HEK293 (cell line): ENCODE results near the gene LRCH1.
A peak's percentile ranks its signal among the peaks of the same experiment; 100 is the strongest.

Experiments
- CTCF ChIA-PET: fragments of 350-600 bp; formaldehyde crosslinking; extraction: SDS; loops from one replicate; lab custom pipeline; 2021; ENCODE audit warnings: antibody characterized with exemption; lab: Yijun Ruan, JAX
- POLR2A ChIA-PET: fragments of 300-600 bp; formaldehyde crosslinking; extraction: SDS; loops from one replicate; lab custom pipeline; 2020; ENCODE audit warnings: antibody characterized with exemption, inconsistent platforms; lab: Yijun Ruan, JAX
- H3K27ac ChIP-seq: fragments of 200-500 bp; sonication (Bioruptor generic); 2 replicates; pipeline ENCODE4 v1.5.1; 2014; ENCODE audit warnings: low read depth, low read length, control low read depth, inconsistent platforms; ENCODE audit errors: extremely low read depth
- H3K36me3 ChIP-seq, 2 experiments: fragments of 200-500 bp in 1 of 2; sonication (Bioruptor generic) in 1 of 2; 1 replicate in 1 of 2; 2 replicates in 1 of 2; pipeline ENCODE4 v1.5.1; 2014 to 2017; ENCODE audit warnings: inconsistent platforms in 2 of 2, low read length in 2 of 2; ENCODE audit not compliant: control insufficient read depth in 2 of 2, insufficient read depth in 1 of 2
- H3K4me1 ChIP-seq: fragments of 200-500 bp; sonication (Bioruptor generic); 2 replicates; pipeline ENCODE4 v1.5.1; 2014; ENCODE audit warnings: mild to moderate bottlenecking, low read length, inconsistent platforms; ENCODE audit not compliant: control insufficient read depth, insufficient read depth
- H3K4me3 ChIP-seq: 2 replicates; pipeline ENCODE4 v1.5.1; 2011; ENCODE audit warnings: low read depth, mild to moderate bottlenecking, control low read depth, low read length, moderate library complexity
- H3K9me3 ChIP-seq: fragments of 200-500 bp; sonication (Bioruptor generic); 2 replicates; pipeline ENCODE4 v1.5.1; 2014; ENCODE audit warnings: low read depth, low read length, inconsistent platforms; ENCODE audit not compliant: control insufficient read depth, insufficient read depth
- BCL11A ChIP-seq: fragments of 450-650 bp; formaldehyde crosslinking; IDR thresholded peaks from 2 replicates; pipeline ENCODE4 v1.5.1; 2016; ENCODE audit warnings: low read depth, missing biosample characterization, missing genetic modification characterization
- BCL11B ChIP-seq: fragments of 450-650 bp; formaldehyde crosslinking; IDR thresholded peaks from 2 replicates; pipeline ENCODE4 v1.5.1; 2016; ENCODE audit warnings: low read depth, missing biosample characterization, missing genetic modification characterization
- BCL6B ChIP-seq: fragments of 450-650 bp; formaldehyde crosslinking; IDR thresholded peaks from 2 replicates; pipeline ENCODE4 v1.5.1; 2017; ENCODE audit warnings: missing biosample characterization, missing genetic modification characterization
- HOXA7 ChIP-seq: sonication (generic); formaldehyde crosslinking; IDR thresholded peaks from 2 replicates; pipeline ENCODE4 v1.8.1; 2022; ENCODE audit warnings: missing genetic modification reagents, borderline replicate concordance
- IKZF3 ChIP-seq: fragments of 450-650 bp; IDR thresholded peaks from 2 replicates; pipeline ENCODE4 v1.5.0; 2018; ENCODE audit warnings: missing biosample characterization, mild to moderate bottlenecking, missing genetic modification characterization, moderate library complexity
- MZF1 ChIP-seq: fragments of 450-650 bp; formaldehyde crosslinking; IDR thresholded peaks from 2 replicates; pipeline ENCODE4 v1.5.1; 2017; ENCODE audit warnings: missing biosample characterization, missing genetic modification characterization, borderline replicate concordance
- SALL2 ChIP-seq: fragments of 450-650 bp; formaldehyde crosslinking; IDR thresholded peaks from 2 replicates; pipeline ENCODE4 v1.5.0; 2017; ENCODE audit warnings: missing biosample characterization, mild to moderate bottlenecking, missing genetic modification characterization, borderline replicate concordance
- TRIM28 ChIP-seq: IDR thresholded peaks from 2 replicates; pipeline ENCODE4 v1.6.1; 2011; ENCODE audit warnings: low read length, control low read depth, borderline replicate concordance
- ZBTB26 ChIP-seq: fragments of 450-650 bp; formaldehyde crosslinking; optimal IDR thresholded peaks from 2 replicates; pipeline ENCODE3; 2016; ENCODE audit warnings: missing biosample characterization, mild to moderate bottlenecking, missing genetic modification characterization
- ZFHX2 ChIP-seq: fragments of 450-650 bp; formaldehyde crosslinking; conservative IDR thresholded peaks from 2 replicates; pipeline ENCODE4 v1.5.1; 2016; ENCODE audit warnings: missing biosample characterization, missing genetic modification characterization
- ZFP69B ChIP-seq: fragments of 450-650 bp; formaldehyde crosslinking; IDR thresholded peaks from 2 replicates; pipeline ENCODE4 v1.5.1; 2016; ENCODE audit warnings: missing biosample characterization, missing genetic modification characterization
- ZNF138 ChIP-seq: fragments of 450-650 bp; formaldehyde crosslinking; IDR thresholded peaks from 2 replicates; pipeline ENCODE4 v1.5.1; 2016; ENCODE audit warnings: missing biosample characterization, missing genetic modification characterization, borderline replicate concordance
- ZNF155 ChIP-seq: fragments of 450-650 bp; formaldehyde crosslinking; IDR thresholded peaks from 2 replicates; pipeline ENCODE4 v1.5.1; 2016; ENCODE audit warnings: missing biosample characterization, missing genetic modification characterization
- ZNF221 ChIP-seq: fragments of 450-650 bp; formaldehyde crosslinking; IDR thresholded peaks from 2 replicates; pipeline ENCODE4 v1.5.1; 2017; ENCODE audit warnings: missing biosample characterization, missing genetic modification characterization, borderline replicate concordance
- ZNF37A ChIP-seq: fragments of 450-650 bp; IDR thresholded peaks from 2 replicates; pipeline ENCODE4 v1.5.1; 2018; ENCODE audit warnings: missing biosample characterization, missing genetic modification characterization
- ZNF404 ChIP-seq: fragments of 450-650 bp; formaldehyde crosslinking; IDR thresholded peaks from 2 replicates; pipeline ENCODE4 v1.5.1; 2017; ENCODE audit warnings: missing biosample characterization, missing genetic modification characterization
- ZNF416 ChIP-seq: fragments of 450-650 bp; formaldehyde crosslinking; IDR thresholded peaks from 2 replicates; pipeline ENCODE4 v1.5.1; 2016; ENCODE audit warnings: missing biosample characterization, missing genetic modification characterization
- ZNF48 ChIP-seq: fragments of 450-650 bp; formaldehyde crosslinking; IDR thresholded peaks from 2 replicates; pipeline ENCODE4 v1.5.1; 2016; ENCODE audit warnings: missing biosample characterization, missing genetic modification characterization
- ZNF561 ChIP-seq: fragments of 450-650 bp; IDR thresholded peaks from 2 replicates; pipeline ENCODE4 v1.5.1; 2018; ENCODE audit warnings: missing biosample characterization, missing genetic modification characterization, borderline replicate concordance
- ZNF623 ChIP-seq: fragments of 450-650 bp; formaldehyde crosslinking; IDR thresholded peaks from 2 replicates; pipeline ENCODE4 v1.5.1; 2016; ENCODE audit warnings: missing biosample characterization, missing genetic modification characterization
- ZNF654 ChIP-seq: fragments of 450-650 bp; formaldehyde crosslinking; IDR thresholded peaks from 2 replicates; pipeline ENCODE4 v1.5.1; 2016; ENCODE audit warnings: low read depth, missing biosample characterization, missing genetic modification characterization
- ZNF76 ChIP-seq: fragments of 450-650 bp; formaldehyde crosslinking; IDR thresholded peaks from 2 replicates; pipeline ENCODE4; 2016; ENCODE audit warnings: low read depth, missing biosample characterization, missing genetic modification characterization, borderline replicate concordance
- ZNF792 ChIP-seq: fragments of 450-650 bp; formaldehyde crosslinking; IDR thresholded peaks from 2 replicates; pipeline ENCODE4 v1.5.1; 2016; ENCODE audit warnings: missing biosample characterization, missing genetic modification characterization
- ZNF830 ChIP-seq: fragments of 450-650 bp; IDR thresholded peaks from 2 replicates; pipeline ENCODE4 v1.5.0; 2018; ENCODE audit warnings: missing biosample characterization, missing genetic modification characterization, low read depth, mild to moderate bottlenecking, moderate library complexity
- TF ChIP-seq, protein P1 (sequence below): fragments of 450-650 bp; formaldehyde crosslinking; IDR thresholded peaks from 2 replicates; pipeline ENCODE4 v1.5.1; 2016; ENCODE audit warnings: missing biosample characterization, missing genetic modification characterization
- TF ChIP-seq, protein P2 (sequence below): fragments of 450-650 bp; formaldehyde crosslinking; IDR thresholded peaks from 2 replicates; pipeline ENCODE4 v1.5.1; 2016; ENCODE audit warnings: missing biosample characterization, missing genetic modification characterization, low read depth
- TF ChIP-seq, protein P3 (sequence below): fragments of 450-650 bp; formaldehyde crosslinking; IDR thresholded peaks from 2 replicates; pipeline ENCODE4 v1.5.1; 2016; ENCODE audit warnings: missing biosample characterization, missing genetic modification characterization

Gene LRCH1

GRCh38 chr13:46553521-46553885 lies 533 bp downstream of the LRCH1 start:
- ChIA-PET CTCF (no interaction called here), POLR2A (interaction anchor here (0.6 kb wide), 1 partner anchor 263 kb away, joined by 3 read pairs; no protein-coding TSS in a partner anchor)
- Histone ChIP-seq H3K4me1 (peaks cover 7% of the 10 kb centered on the region; the same call in 1 of the 2 replicates), H3K36me3 (no peaks in the 10 kb centered on the region)
- peak; percentile 17; the same call in 1 of the 2 replicates for TF ChIP-seq ZFHX2 (tag by site-specific recombination)
- 0 out of 2 replicates have a peak, but pooled peaks have one; percentile 13 for TF ChIP-seq BCL11B (tag by site-specific recombination)
- TF ChIP-seq ZNF654 (tag by site-specific recombination): no peak
- TF ChIP-seq, protein P1, sequence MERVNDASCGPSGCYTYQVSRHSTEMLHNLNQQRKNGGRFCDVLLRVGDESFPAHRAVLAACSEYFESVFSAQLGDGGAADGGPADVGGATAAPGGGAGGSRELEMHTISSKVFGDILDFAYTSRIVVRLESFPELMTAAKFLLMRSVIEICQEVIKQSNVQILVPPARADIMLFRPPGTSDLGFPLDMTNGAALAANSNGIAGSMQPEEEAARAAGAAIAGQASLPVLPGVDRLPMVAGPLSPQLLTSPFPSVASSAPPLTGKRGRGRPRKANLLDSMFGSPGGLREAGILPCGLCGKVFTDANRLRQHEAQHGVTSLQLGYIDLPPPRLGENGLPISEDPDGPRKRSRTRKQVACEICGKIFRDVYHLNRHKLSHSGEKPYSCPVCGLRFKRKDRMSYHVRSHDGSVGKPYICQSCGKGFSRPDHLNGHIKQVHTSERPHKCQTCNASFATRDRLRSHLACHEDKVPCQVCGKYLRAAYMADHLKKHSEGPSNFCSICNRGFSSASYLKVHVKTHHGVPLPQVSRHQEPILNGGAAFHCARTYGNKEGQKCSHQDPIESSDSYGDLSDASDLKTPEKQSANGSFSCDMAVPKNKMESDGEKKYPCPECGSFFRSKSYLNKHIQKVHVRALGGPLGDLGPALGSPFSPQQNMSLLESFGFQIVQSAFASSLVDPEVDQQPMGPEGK (tag by site-specific recombination): 0 out of 2 replicates have a peak, but pooled peaks have one; percentile 25
- 0 out of 2 replicates have a peak, but pooled peaks have one; percentile 14 for TF ChIP-seq BCL11A
- no peak for TF ChIP-seq ZNF221 (tag by site-specific recombination)
- TF ChIP-seq ZNF792: no peak
- no peak for TF ChIP-seq ZNF37A (tag by site-specific recombination)
- TF ChIP-seq, all 188 proteins: peak for 4
- Histone ChIP-seq H3K9me3 (no peaks in the 10 kb centered on the region), H3K27ac (peak overlapping the region; percentile 80), H3K4me3 (peak overlapping the region; percentile 65)

DNA sequence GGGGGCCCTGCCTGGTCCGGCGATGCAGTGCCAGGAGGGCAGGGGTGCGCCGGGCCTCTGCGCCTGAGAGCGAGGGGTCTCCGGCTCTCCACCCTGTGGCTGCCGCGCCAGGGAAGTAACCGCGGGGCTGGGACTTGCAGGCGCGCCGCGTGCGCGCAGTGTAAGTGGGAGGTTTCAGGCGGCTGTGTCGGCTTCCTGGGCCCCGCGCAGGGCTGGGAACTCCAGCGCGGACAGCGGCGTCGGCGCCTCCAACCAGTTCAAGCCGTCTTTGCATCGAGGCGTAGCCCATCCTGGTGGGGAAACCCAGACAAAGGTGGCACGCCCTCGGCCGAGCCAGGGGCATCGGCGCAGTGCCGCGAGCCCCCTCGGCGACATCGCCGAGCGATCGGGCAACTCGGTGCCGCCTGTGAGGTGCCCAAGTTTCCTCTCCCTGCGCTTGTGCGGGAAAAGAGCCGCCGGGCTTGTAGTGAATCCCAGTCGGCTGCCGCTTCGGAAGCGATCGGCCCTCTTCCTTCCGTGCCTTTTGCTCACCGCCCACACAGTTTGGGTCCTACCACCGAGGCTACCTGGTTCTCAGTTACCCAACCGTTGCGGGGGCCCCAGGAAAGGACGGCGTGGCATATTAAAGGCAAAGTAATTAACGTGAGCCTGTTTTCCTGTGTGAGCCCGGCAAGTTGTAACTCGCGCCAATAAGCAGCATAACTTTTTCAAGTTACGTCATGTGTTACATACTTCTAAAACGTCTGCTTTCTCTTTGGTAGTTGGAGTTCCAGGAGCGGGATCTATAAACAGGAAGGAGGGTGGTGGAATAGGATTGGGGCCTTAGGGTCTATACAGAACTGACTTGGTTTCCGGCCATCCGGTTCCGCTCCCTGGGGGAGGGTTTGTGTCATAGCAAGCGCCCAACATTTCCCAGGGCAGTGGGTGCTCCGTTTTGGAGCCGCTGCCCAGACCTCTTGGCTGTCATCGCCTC lies 1.2 kb downstream of the LRCH1 start:
- ChIA-PET POLR2A (no interaction called here), CTCF (no interaction called here)
- H3K4me1 ChIP-seq: peaks cover 7% of the 10 kb centered on the region; the same call in 1 of the 2 replicates
- peak overlapping the region; percentile 65 for H3K4me3 ChIP-seq
- no peaks in the 10 kb centered on the region for H3K9me3 ChIP-seq
- peak overlapping the region; percentile 80 for H3K27ac ChIP-seq
- no peaks in the 10 kb centered on the region for H3K36me3 ChIP-seq
- TF ChIP-seq MZF1 (tag by site-specific recombination) (no peak), IKZF3 (tag by site-specific recombination) (peak; percentile 81), ZBTB26 (tag by site-specific recombination) (peak; percentile 98), ZNF48 (tag by site-specific recombination) (no peak), ZNF76 (tag by site-specific recombination) (no peak; the same call in 1 of the 2 replicates), BCL6B (no peak), ZNF138 (tag by site-specific recombination) (no peak), ZNF830 (tag by site-specific recombination) (no peak), ZNF623 (no peak), TRIM28 (no peak), ZFP69B (tag by site-specific recombination) (peak; percentile 41; the same call in 1 of the 2 replicates), ZNF561 (tag by site-specific recombination) (no peak), SALL2 (tag by site-specific recombination) (no peak), HOXA7 (no peak), ZNF155 (no peak), ZNF416 (no peak), ZNF404 (tag by site-specific recombination) (no peak)
- TF ChIP-seq, protein P2, sequence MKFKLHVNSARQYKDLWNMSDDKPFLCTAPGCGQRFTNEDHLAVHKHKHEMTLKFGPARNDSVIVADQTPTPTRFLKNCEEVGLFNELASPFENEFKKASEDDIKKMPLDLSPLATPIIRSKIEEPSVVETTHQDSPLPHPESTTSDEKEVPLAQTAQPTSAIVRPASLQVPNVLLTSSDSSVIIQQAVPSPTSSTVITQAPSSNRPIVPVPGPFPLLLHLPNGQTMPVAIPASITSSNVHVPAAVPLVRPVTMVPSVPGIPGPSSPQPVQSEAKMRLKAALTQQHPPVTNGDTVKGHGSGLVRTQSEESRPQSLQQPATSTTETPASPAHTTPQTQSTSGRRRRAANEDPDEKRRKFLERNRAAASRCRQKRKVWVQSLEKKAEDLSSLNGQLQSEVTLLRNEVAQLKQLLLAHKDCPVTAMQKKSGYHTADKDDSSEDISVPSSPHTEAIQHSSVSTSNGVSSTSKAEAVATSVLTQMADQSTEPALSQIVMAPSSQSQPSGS (tag by site-specific recombination): peak; percentile 98
- TF ChIP-seq, protein P3, sequence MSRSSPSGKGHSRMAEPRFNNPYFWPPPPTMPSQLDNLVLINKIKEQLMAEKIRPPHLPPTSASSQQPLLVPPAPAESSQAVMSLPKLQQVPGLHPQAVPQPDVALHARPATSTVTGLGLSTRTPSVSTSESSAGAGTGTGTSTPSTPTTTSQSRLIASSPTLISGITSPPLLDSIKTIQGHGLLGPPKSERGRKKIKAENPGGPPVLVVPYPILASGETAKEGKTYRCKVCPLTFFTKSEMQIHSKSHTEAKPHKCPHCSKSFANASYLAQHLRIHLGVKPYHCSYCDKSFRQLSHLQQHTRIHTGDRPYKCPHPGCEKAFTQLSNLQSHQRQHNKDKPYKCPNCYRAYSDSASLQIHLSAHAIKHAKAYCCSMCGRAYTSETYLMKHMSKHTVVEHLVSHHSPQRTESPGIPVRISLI (tag by site-specific recombination): peak; percentile 41; the same call in 1 of the 2 replicates
